GM21528 (cell line): ENCODE measurements around the gene SSBP3.

ENCODE experiments used
- ATAC-seq: cut with Tn5 transposase; IDR thresholded peaks from one replicate; pipeline ENCODE4 v1.9.1; 2021; ENCODE audit warnings: mild to moderate bottlenecking, moderate library complexity; ENCODE audit not compliant: unreplicated experiment, low FRiP score

The SSBP3 gene

GRCh38 chr1:54273795-54274163, 132.4 kb downstream of the SSBP3 start:
- no peak for ATAC-seq

GRCh38 chr1:54273092-54273794, 133.0 kb downstream of the SSBP3 start:
- ATAC-seq, result no peak

- ATAC-seq, result no peak
These were observed 133.5 kb downstream of the SSBP3 start for GRCh38 chr1:54272772-54273091.

GRCh38 chr1:54272134-54272533, 134.1 kb downstream of the SSBP3 start:
- ATAC-seq, result no peak

GRCh38 chr1:54271341-54271740, 134.9 kb downstream of the SSBP3 start:
- no peak for ATAC-seq

- no peak for ATAC-seq
These were observed 135.7 kb downstream of the SSBP3 start for GRCh38 chr1:54270543-54270942.

- ATAC-seq, result no peak
These were observed 137.4 kb downstream of the SSBP3 start for GRCh38 chr1:54268762-54269297.

- ATAC-seq, result no peak
These were observed 138.1 kb downstream of the SSBP3 start for GRCh38 chr1:54267815-54268761.

GRCh38 chr1:54266908-54267307, 139.3 kb downstream of the SSBP3 start:
- no peak for ATAC-seq

GRCh38 chr1:54266195-54266594, 140.0 kb downstream of the SSBP3 start:
- no peak for ATAC-seq

GRCh38 chr1:54265659-54266058, 140.5 kb downstream of the SSBP3 start:
- ATAC-seq, result no peak

- ATAC-seq, result no peak
These were observed 141.1 kb downstream of the SSBP3 start for GRCh38 chr1:54265126-54265525.

- no peak for ATAC-seq
These were observed 142.5 kb downstream of the SSBP3 start for GRCh38 chr1:54263601-54264226.

- ATAC-seq, result no peak
These were observed 143.9 kb downstream of the SSBP3 start for GRCh38 chr1:54262244-54262643.

GRCh38 chr1:54260810-54261209, 145.4 kb downstream of the SSBP3 start:
- no peak for ATAC-seq

- ATAC-seq, result no peak
These were observed 146.6 kb downstream of the SSBP3 start for GRCh38 chr1:54259546-54260140.

GRCh38 chr1:54257876-54258275, 148.3 kb downstream of the SSBP3 start:
- ATAC-seq, result no peak

GRCh38 chr1:54257346-54257620, 148.9 kb downstream of the SSBP3 start:
- ATAC-seq, result no peak

- ATAC-seq, result no peak
These were observed 149.5 kb downstream of the SSBP3 start for GRCh38 chr1:54256522-54257345.

- ATAC-seq, result no peak
These were observed 151.0 kb downstream of the SSBP3 start for GRCh38 chr1:54255026-54255702.
